IMR-90 (cell line): Measurements from ENCODE around the gene NMUR1. TPM values are rescaled to one million over a fixed set of nuclear protein-coding genes. Genes with fewer than 3 reads are reported as not detected.

Source experiments
- microRNA-seq, 2 experiments: library from miRNA; stranded (forward) in 1 of 2; unstranded in 1 of 2; fragments of 10-50 nt in 1 of 2; fragments of <30 nt in 1 of 2; gene quantifications in 1 of 2; microRNA quantifications in 1 of 2; one replicate each; pipeline versions ENCODE3 to v1.1.0; 2013 to 2020; ENCODE audit not compliant: insufficient read depth in 1 of 2, insufficient read length in 1 of 2, unreplicated experiment in 1 of 2
- polyA plus RNA-seq, 3 experiments: library from polyadenylated mRNA; depleted of rRNA; stranded (reverse); fragments of >200 nt; gene quantifications; 2 replicates each; pipeline ENCODE4 v1.2.3, GENCODE V29; 2012; ENCODE audit warnings: low replicate concordance in 1 of 3
- small RNA-seq, 5 experiments: library from RNA; depleted of rRNA; stranded (forward); fragments of <200 nt; gene quantifications; one replicate each; pipeline ENCODE3, GENCODE V24; 2012
- total RNA-seq: library from RNA; depleted of rRNA; stranded (reverse); fragments of >200 nt; gene quantifications from 2 replicates; pipeline ENCODE4 v1.2.3, GENCODE V29; 2012; rRNA removed

Gene NMUR1
- total and polyA plus RNA-seq, 2 of the 4 experiments (the other 2 are of a cell fraction) = not detected

Small RNA genes within 50 kb of the gene (microRNA-seq; reads per million reads assigned to microRNA genes)
- gene RNU2-22P (ENCODE audit: insufficient read depth, insufficient read length) = not detected

Small RNA genes within 50 kb of the gene (small RNA-seq; reads per million reads assigned to genes)
- 0 to 5.4 (median 2.1) reads per million in 5 experiments for gene RNU2-22P

Other genes starting within 250 kb of the NMUR1 start
- gene B3GNT7, start 134.7 kb downstream of the NMUR1 start, total RNA-seq = under 0.01 TPM in 2 replicates
- 0.03 and 0.07 TPM in 2 replicates for gene B3GNT7, start 134.7 kb downstream of the NMUR1 start, polyA plus RNA-seq (2012; rRNA removed)
- gene NCL, start 66.0 kb downstream of the NMUR1 start, total RNA-seq = 289 and 506 TPM in 2 replicates
- 215 and 267 TPM in 2 replicates for gene NCL, start 66.0 kb downstream of the NMUR1 start, polyA plus RNA-seq (2012; rRNA removed)
- gene TEX44, start 62.4 kb upstream of the NMUR1 start, total RNA-seq = not detected in 2 replicates
- not detected in 2 replicates for gene TEX44, start 62.4 kb upstream of the NMUR1 start, polyA plus RNA-seq (2012; rRNA removed)
- gene PTMA, start 178.1 kb upstream of the NMUR1 start, total RNA-seq = 380 and 776 TPM in 2 replicates
- gene PTMA, start 178.1 kb upstream of the NMUR1 start, polyA plus RNA-seq (2012; rRNA removed) = 647 and 742 TPM in 2 replicates